NT2/D1 (cell line): ENCODE data around the gene PCSK6.
"Not testable (repeated sequence)": the region's sequence is repeated elsewhere in the genome, so short reads cannot be mapped to it uniquely, and the experiment has no call there.

Source experiments
- YY1 ChIP-seq: IDR thresholded peaks from 2 replicates; pipeline ENCODE4 v1.6.1; 2011; ENCODE audit not compliant: insufficient read length, insufficient read depth
- ZNF274 ChIP-seq: IDR thresholded peaks from 2 replicates; pipeline ENCODE4 v1.6.1; 2011; ENCODE audit warnings: mild to moderate bottlenecking, low read depth, low read length

DNA sequence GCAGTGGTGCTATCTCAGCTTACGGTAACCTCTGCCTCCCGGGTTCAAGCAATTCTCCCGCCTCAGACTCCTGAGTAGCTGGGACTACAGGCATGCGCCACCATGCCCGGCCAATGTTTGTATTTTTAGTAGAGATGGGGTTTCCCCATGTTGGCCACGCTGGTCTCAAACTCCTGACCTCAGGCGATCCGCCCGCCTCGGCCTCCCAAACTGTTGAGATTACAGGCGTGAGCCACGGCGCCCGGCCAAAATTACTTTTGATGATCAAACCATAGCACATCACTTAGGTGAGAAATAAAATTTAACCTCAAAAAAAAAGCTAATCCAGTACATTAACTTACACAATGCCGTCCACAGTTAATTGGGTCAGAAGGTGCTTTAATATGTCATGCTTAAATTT is 114.5 kb downstream of the PCSK6 start:
- not testable (repeated sequence) for TF ChIP-seq ZNF274, YY1
